Measurements from ENCODE around the gene KRTAP3-3.

The KRTAP3-3 gene

DNA sequence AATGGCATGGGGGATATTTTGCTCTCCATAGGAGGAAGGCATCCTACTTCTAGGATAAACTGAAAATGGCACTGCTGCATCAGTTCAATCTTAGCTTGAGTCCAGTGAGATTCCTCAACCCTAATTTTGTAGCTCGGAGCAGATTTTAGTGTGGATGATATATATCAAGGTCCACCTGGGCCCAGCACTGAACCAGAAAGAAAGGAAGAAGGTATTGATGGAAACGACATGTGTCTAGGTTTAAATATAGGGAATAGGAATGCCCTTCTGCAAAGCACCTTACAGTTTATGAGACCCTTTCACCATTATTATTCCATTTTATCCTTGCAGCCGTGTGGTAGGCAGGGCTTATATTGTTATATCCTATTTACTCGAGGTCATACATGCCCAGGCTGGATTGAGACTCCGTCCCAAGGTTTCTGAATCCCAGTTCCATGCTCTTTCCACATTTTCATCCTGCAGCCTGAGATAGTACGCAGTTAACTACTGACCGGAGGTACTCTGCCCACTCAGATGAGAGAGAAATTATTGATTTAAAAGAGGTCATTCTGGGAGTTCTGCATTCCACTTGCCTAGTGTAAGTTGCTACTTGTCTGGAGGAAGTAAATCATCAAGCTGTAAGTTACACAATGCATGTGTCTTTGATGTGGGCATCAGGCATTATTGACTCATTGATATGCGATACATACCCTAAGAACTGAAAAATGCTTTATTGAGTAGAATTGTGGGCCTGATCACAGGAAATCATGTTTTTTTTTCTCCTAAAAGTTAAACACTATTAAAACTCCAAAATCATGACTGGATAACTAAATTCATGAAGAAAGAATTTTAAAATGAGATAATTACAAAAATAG lies 37.3 kb downstream of the KRTAP3-3 start:
- DNase-seq: no peak

DNA sequence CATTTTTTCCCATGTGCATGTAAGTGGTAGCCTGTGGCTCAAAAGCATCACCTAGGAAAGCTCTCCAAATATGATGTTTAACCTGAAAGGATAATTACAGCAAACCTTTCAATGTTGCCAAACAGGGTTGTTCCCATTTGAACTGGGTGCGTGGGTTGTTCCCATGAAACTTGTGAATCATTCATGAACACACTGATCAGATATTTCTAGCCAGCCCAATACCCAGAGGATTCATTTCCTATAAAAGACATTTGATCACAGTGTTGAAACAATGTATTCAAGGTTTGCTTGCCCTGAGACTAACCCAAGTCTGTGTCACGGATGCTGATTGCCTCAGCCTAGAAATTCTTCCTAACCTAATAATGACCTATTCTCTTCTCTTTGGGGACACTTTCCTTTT lies 40.1 kb downstream of the KRTAP3-3 start:
- DNase-seq: no peak

DNA sequence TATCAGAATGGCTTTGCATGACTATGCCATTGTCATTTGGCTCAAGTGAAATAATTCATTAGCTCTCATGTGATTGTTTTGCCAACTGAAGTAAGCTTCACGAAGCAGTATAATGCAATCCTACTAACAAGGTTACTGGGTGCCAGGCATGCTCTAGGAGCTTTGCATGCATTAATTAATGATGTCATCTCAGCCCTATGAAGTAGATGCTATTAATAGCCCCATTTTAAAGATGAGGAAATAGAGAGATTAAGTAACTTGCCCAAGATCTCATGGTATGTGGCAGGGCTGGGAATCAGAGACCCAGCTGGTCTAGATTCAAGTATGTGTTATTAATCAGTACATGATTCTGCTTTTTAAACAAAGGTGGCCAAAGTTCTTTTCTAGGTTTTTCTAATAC lies 41.3 kb downstream of the KRTAP3-3 start:
- no peak for DNase-seq

DNA sequence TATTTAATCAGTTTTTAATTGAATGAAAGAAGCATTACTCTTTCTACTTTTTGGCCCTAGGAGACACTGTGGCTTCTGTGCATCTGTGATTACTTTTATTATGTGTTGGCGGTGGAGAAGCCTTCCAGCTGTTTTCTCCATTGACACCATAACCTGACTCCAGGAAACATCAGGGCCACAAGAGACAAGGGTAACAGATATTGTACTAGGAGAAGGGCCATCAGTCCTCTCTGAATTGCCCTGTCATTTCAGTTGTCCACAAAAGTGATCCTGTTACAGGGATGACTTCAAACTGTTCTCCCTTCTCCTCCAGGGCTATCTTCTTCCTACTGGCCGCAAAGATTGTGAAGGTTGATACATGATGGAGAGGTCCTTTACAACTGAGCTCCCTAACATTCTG lies 41.8 kb downstream of the KRTAP3-3 start:
- DNase-seq: no peak

DNA sequence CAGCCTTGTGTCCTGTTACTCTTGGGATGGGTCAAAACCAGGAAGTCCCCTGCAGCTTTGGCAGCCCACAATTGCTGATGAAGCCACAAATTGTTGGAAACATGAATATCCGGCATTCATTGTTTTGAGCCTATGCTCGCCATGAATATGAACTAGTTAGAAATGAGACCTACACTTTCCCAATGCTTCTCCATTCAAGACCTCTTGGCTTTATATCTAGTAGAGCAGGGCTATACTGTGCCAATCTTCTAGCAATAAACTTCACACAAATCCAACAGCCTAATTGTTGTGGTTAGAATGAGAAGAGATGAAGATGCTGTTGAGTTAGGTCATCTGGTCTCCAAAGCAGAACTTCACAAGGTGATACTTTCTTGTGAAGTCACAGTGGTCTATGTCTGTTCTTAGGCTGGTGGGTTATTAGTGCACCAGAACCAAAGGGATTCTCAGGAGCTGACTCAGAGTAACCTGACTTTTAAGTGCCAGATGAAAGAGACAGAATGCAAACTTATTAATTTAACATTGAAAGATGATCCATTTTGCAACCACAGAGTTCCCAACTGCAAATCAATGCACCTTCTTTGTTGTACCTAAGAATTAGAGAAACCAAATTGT lies 42.8 kb downstream of the KRTAP3-3 start:
- no peak for DNase-seq

DNA sequence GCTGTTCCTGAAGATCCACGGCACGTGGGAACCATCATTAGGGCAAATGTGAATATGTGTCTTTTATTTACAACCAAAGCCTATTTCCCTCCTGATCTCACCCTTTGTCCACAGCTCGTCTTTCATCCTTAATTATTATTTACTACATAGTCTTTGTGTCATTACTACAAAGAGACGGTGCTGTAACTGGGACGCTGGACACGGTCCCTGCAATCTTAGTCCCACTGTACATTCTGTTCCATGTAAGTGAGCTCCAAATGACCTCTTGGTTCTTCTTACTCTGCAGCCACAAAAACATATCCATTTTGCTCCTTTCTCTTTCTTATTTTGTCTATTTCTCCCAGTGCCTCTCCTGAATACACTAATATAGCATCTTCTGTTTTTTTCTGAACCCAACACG lies 43.8 kb downstream of the KRTAP3-3 start:
- DNase-seq: no peak

DNA sequence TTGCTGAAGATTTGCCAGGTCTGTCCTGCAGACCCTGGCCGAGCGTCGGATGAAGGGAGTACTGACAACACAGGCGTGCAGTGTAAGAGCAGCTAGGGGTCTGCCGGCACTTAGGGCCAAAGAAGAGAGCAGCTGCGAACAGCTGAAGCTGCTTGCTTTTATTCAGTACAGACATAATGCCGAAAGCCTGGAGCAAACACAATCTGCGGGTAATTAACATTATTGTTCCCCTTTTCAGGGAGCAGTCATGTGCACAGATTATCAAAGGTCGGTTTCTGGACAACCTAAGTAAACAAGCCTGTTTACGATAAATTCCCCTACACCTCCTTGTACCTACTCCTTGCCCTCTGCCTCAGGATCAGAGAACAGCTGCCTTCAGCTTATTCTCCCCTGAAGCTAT lies 44.5 kb downstream of the KRTAP3-3 start:
- no peak for DNase-seq

DNA sequence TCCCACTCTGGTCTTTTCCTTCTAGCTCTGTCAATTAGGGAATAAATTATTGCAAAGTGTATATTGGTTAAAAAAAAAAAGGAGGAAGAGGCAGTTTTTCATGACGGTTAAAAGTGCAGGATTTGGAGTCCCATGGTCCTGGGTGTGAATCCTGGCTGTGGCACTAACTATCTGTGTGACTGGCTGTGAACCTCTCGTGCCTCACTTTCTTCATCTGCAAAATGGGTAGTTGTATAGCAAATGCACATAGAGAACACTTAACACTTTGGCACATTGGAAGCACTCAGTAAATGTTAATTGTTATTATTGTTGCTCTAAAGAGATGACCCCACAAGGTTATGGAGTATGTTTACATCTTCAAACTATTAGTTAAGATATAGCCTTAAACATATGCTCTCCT lies 46.0 kb downstream of the KRTAP3-3 start:
- DNase-seq: no peak

DNA sequence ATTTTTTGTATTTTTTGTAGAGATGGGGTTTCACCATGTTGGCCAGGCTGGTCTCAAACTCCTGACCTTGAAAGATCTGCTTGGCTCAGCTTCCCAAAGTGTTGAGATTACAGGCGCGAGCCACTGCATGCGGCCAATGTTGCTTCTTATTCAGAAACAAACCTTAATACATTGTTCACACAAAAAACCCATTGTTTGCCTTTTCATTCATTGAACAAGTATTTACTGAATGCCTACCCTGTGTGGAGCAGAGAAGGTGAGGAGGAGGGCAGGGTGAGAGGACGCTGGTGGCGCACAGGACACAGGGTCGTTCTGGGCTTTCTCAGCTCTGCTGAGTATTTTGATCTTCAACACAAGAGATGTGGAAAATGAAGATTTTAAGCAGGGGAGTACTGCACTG lies 48.5 kb downstream of the KRTAP3-3 start:
- no peak for DNase-seq

DNA sequence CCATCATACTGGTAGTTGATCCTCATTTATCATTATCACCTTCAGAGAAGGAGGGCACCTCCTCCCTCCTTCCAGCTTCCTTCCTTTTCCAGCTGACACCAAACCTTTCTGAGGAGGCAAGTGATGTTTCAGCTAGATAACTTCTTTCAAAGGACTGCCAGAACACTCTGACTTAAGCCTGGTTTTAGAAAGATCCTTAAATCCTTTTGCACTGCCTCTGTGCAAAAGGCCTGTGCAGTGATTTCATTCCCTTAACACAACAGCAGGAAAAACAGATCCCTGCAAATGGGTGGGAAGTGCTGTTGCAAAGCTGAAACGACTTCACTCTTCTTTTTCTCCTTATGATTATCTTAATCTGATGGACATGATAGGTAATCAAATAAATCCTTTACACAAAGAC lies 49.4 kb downstream of the KRTAP3-3 start:
- no peak for DNase-seq

Measured in CD4-positive, alpha-beta T cell treated with Interleukin-10 for 1 hour (primary cell).